Fibroblast of the aortic adventitia (primary cell): ENCODE results near the gene TJAP1. TPM values are rescaled to one million over a fixed set of nuclear protein-coding genes. Genes with fewer than 3 reads are reported as not detected.
A peak's percentile ranks its signal among the peaks of the same experiment; 100 is the strongest.
"Not testable (repeated sequence)": the region's sequence is repeated elsewhere in the genome, so short reads cannot be mapped to it uniquely, and the experiment has no call there.

ENCODE experiments used
- DNase-seq: peaks from one replicate; pipeline ENCODE4 v3.0.0-alpha.2; 2010; ENCODE audit warnings: low read depth
- H3K4me3 ChIP-seq: 2 replicates; pipeline ENCODE4 v1.5.1; 2011; ENCODE audit warnings: low read depth, mild to moderate bottlenecking, control low read depth, low read length, moderate library complexity
- total RNA-seq: library from RNA; depleted of rRNA; stranded (reverse); fragments of >200 nt; gene quantifications from 2 replicates; pipeline ENCODE4 v1.2.3, GENCODE V29; 2012; ENCODE audit warnings: low replicate concordance
- TF ChIP-seq, protein P1 (sequence below): IDR thresholded peaks from 2 replicates; pipeline ENCODE4 v1.5.1; 2011; ENCODE audit warnings: mild to moderate bottlenecking, low read length, control low read depth, inconsistent platforms; ENCODE audit not compliant: insufficient read depth

Gene TJAP1
- total RNA-seq, 1 donor, result 14.2 TPM

DNA sequence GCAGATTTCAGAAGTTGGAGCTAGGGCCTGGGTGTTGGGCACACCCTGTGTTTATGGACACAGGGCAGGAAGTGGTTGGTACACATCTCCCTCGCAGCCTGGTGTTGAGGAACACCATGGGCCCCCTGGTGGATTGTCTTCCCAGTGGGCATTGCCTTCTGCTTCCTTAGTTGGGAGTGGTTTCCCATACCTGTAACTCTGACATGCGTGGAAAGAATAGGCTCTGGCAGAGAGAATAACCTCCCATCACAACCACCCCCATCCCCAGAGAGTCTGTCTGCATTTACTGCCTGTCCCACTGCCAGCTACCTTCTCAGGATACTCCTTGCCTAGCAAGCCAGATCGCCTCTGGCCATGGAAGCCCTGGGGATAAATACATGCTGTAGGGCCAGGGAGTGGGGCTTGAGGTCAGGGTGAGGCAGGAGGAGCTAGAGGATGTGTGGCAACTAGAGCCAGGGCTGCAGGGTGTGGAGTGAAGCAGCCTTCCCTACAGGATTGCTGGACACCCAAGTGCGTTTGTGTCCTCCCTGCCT, 18.1 kb downstream of the TJAP1 start:
- DNase-seq, result no peak
- TF ChIP-seq, protein P1, sequence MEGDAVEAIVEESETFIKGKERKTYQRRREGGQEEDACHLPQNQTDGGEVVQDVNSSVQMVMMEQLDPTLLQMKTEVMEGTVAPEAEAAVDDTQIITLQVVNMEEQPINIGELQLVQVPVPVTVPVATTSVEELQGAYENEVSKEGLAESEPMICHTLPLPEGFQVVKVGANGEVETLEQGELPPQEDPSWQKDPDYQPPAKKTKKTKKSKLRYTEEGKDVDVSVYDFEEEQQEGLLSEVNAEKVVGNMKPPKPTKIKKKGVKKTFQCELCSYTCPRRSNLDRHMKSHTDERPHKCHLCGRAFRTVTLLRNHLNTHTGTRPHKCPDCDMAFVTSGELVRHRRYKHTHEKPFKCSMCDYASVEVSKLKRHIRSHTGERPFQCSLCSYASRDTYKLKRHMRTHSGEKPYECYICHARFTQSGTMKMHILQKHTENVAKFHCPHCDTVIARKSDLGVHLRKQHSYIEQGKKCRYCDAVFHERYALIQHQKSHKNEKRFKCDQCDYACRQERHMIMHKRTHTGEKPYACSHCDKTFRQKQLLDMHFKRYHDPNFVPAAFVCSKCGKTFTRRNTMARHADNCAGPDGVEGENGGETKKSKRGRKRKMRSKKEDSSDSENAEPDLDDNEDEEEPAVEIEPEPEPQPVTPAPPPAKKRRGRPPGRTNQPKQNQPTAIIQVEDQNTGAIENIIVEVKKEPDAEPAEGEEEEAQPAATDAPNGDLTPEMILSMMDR, result peak; percentile 15
- no peak overlapping the region for H3K4me3 ChIP-seq

DNA sequence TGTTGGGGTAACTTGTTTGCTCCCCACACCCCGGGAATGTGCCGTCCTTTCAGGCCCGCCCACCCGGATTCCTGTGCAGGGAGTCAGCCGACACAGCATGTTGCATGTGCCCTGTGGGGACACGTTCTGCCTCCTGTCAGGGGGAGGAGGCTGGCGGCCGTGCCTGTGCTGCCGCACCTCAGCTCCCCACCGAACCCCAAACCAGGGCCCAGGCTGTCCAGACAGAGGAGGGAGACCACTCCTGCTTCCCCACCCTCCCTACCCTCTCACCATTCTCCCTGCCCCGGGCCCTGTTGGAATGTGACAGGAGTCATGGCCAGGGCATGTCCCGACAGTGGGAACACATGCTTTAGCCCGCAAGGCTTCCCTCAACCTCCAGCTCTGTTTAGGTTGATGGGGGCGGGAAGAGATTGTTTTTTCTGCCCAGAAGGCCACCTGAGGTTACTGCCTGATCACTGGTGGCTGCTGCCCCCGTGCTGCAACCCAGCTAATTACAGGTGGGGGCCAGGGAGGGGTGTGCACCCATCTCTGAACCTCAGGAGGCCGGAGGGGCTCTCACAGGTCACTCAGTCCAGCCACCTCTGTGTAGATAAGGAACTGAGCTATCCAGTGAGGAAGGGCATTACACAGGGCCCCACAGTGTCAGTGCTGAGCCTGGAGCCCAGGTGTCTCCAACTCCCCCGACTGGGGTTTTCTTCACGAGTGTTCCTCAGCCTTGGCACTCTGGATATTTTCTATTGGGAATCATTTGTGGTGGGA, 19.2 kb downstream of the TJAP1 start:
- TF ChIP-seq, protein P1, result peak; percentile 66
- H3K4me3 ChIP-seq, result no peak overlapping the region
- peak; percentile 45 for DNase-seq

DNA sequence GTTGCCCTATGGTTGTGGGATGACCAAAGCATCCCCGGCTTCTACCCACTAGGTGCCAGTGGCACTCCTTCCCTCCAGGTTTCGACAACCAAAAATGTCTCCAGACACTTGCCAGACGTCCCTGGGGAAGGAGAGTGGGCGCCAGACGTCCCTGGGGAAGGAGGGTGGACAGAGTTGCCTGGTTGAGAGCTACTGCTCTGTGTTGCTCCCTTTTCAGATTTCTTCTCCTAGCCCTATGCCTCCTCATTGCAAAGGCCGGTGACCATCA, 19.7 kb downstream of the TJAP1 start:
- H3K4me3 ChIP-seq, result no peak overlapping the region
- DNase-seq, result no peak
- TF ChIP-seq, protein P1, result no peak

DNA sequence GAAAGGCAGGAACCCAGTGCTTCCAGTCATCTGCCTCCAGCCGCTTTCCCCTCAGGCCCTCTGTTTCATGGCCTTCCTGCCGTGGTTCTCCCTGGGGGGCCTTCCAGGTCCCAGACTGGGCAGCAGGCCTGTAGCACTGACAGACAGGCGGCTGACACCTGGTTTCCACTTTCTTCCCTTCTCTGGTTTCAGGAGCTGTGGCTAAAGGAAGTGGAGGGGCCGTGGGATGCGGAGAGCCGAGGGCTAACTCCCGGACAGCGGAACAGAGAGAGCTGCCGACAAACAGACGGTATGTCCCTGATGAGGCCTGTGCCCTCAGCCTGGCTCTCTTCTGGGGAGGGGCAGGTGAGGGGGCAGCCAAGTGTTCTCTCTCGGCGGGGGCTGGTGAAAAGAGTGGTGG, 20.3 kb downstream of the TJAP1 start:
- no peak for DNase-seq
- TF ChIP-seq, protein P1, result no peak
- no peak overlapping the region for H3K4me3 ChIP-seq

DNA sequence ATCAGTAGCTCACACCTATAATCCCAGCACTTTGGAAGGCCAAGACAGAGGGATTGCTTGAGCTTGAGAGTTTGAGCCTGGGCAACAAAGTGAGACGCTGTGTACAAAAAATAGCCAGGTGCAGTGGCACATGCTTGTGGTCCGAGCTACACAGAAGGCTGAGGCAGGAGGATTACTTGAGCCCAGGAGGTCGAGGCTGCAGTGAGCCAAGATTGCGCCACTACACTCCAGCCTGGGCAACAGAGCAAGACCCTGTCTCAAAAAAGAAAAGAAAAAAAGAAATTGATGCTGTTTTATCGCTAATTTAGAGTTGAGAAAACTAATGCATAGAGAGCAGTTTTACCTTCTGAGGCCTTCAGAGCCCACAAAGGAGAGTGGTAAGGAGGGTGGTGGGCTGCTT, 20.9 kb downstream of the TJAP1 start:
- DNase-seq, H3K4me3 ChIP-seq: not testable (repeated sequence)

DNA sequence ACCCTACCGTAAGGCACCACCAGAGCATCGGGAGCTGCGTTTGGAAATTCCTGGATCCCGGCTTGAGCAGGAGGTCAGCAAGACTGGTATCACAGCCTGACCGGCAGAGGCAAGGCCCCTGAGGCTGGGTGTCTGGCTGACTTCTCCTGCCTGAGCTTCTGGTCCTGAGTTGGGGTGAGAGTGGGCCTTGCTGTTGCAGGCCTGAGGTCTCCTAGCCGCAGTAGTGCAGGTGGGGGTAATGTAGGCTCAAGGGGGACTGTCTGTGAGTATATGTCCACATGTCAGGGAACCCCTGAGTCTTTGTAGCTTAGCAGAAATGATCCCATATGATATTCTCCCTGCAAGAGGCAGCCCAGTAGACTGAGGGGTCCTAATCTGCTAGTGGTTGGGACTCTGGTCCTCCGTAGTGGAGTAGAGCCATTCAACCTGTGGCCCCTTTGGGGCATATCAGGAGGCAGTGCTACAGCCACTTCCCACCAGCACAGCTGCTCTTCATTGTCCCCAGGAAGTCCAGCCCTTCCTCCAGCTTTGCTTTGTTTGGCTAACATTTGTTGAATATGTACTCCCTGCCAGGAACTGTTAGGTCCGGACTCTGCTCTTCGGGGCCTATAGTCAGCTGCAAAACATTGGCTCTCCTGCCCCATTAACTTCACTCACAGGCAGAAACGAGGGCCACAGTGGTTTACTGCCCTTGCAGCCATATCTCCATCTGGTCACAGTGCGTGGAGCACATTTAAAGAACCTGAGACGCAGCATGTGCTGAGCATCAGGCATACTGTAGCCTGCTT, 21.9 kb downstream of the TJAP1 start:
- peak; percentile 57 for DNase-seq
- no peak overlapping the region for H3K4me3 ChIP-seq
- TF ChIP-seq, protein P1, result no peak

DNA sequence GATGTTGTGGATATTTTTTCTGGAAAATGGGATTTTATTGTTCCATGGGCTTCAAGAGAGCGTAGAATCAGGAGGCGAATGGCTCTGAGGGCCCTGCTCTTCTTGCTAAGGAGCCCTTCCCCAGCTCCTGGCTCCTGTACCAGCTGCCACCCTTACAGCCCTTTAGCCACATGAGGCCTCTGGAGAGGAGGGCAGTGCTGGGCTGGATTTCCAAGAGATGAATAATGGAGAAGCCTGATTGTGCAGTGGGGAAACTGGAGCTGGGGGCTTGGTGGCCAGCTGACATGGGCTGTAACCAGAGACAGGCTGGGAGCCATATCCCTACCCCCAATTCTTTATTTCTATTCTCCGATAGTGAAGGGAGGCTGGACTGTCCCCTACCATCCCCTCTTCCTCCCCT, 23.6 kb downstream of the TJAP1 start:
- no peak overlapping the region for H3K4me3 ChIP-seq
- TF ChIP-seq, protein P1, result no peak
- DNase-seq, result no peak
